ENCODE results near the gene PRMT1. TPM values are rescaled to one million over a fixed set of nuclear protein-coding genes. Genes with fewer than 3 reads are reported as not detected.

PRMT1 gene
- total RNA-seq, 1 experiment from 2014 or later, result 527 TPM

- TF ChIP-seq GABPB1 (CRISPR knock-in tag; IDR thresholded peaks at IDR 0.05) (no peak), ZNF263 (CRISPR knock-in tag; IDR thresholded peaks at IDR 0.05; ENCODE audit: low read depth) (no peak), CREB1 (CRISPR knock-in tag; IDR thresholded peaks at IDR 0.05) (no peak), FOXP1 (CRISPR knock-in tag; IDR thresholded peaks at IDR 0.05; ENCODE audit: borderline replicate concordance) (no peak), E2F1 (CRISPR knock-in tag; IDR thresholded peaks at IDR 0.05) (no peak), CREM (CRISPR knock-in tag; IDR thresholded peaks at IDR 0.05) (no peak), ZNF317 (CRISPR knock-in tag; IDR thresholded peaks at IDR 0.05; ENCODE audit: borderline replicate concordance, low read depth) (no peak), SOX15 (CRISPR knock-in tag; IDR thresholded peaks at IDR 0.05) (no peak), EMX1 (CRISPR knock-in tag; IDR thresholded peaks at IDR 0.05) (no peak), PREB (CRISPR knock-in tag; IDR thresholded peaks at IDR 0.05; ENCODE audit: borderline replicate concordance) (no peak), MLX (CRISPR knock-in tag; IDR thresholded peaks at IDR 0.05) (no peak), ZNF416 (CRISPR knock-in tag; IDR thresholded peaks at IDR 0.05) (no peak), CTCF (IDR thresholded peaks at IDR 0.05) (no peak), E2F5 (CRISPR knock-in tag; IDR thresholded peaks at IDR 0.05) (no peak), ATF1 (CRISPR knock-in tag; IDR thresholded peaks at IDR 0.05) (no peak), NFE2L1 (CRISPR knock-in tag; IDR thresholded peaks at IDR 0.05) (no peak)
- peak overlapping the region; percentile 98 for H3K4me3 Mint-ChIP-seq
- H3K9me3 Mint-ChIP-seq, result no peaks in the 10 kb centered on the region
- no peaks in the 10 kb centered on the region; the same call in 1 of the 2 replicates for H3K27me3 Mint-ChIP-seq (ENCODE audit: low read depth)
- H3K4me1 Mint-ChIP-seq, result peaks cover 20% of the 10 kb centered on the region
- DNase-seq (ENCODE audit: low spot score) (no peak), ATAC-seq (no peak)
- no peak overlapping the region for H3K27ac Mint-ChIP-seq
- peaks cover 29% of the 10 kb centered on the region for H3K36me3 Mint-ChIP-seq
- ChIA-PET POLR2A (no interaction called here), CTCF (interaction anchor here (1.2 kb wide), 1 partner anchor 12 kb away, joined by 3 read pairs; no protein-coding TSS in a partner anchor)
These were observed 9.6 kb upstream of the PRMT1 start for GRCh38 chr19:49667473-49667872.

- no peaks in the 10 kb centered on the region for H3K9me3 Mint-ChIP-seq
- POLR2A ChIA-PET, result no interaction called here
- ATAC-seq (no peak), DNase-seq (ENCODE audit: low spot score) (no peak)
- CTCF ChIA-PET, result interaction anchor here (0.9 to 10.7 kb wide), 2 partner anchors 11 to 28 kb away, joined by 5 to 108 read pairs; partner anchors contain the start of genes RRAS and SCAF1
- H3K27ac Mint-ChIP-seq, result peak overlapping the region; percentile 81
- H3K27me3 Mint-ChIP-seq (ENCODE audit: low read depth), result no peaks in the 10 kb centered on the region; the same call in 1 of the 2 replicates
- TF ChIP-seq TEAD4 (CRISPR knock-in tag; IDR thresholded peaks at IDR 0.05), result no peak
- peaks cover 27% of the 10 kb centered on the region for H3K36me3 Mint-ChIP-seq
- H3K4me3 Mint-ChIP-seq, result no peak overlapping the region
- peaks cover 15% of the 10 kb centered on the region for H3K4me1 Mint-ChIP-seq
These were observed 7.6 kb upstream of the PRMT1 start for GRCh38 chr19:49669516-49669915.

Measured in WTC11 (cell line).